DMS53 treated with DMSO at 0.1 percent for 48 hours (cell line): ENCODE results near the gene TMC1.

Source experiments
- DNase-seq: peaks from one replicate; lab custom pipeline; 2025; ENCODE audit not compliant: unreplicated experiment; lab: John Stamatoyannopoulos, UW

Gene TMC1

DNA sequence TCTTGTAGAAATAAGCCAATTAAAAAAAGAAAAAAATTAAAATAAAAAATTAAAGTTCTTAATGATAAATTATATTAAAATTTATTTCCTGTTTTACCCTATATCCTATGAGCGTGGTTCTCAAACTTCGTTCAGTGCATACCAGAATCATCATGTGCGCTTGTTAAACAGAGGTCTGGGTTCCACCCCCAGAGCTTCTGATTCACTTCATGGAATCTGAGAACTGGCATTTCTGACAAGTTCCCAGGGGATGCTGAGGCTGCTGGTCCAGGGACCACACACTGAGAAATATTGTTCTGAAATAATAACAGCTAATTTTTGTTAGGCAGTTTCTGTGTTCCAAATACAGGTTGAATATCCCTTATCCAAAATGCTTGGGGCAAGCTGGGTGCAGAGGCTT is 79.3 kb downstream of the TMC1 start:
- DNase-seq = no peak

- DNase-seq = no peak
Observed at GRCh38 chr9:72601615-72602014, 80.2 kb downstream of the TMC1 start.

- no peak for DNase-seq
Observed at GRCh38 chr9:72612449-72612848, 91.0 kb downstream of the TMC1 start.

DNA sequence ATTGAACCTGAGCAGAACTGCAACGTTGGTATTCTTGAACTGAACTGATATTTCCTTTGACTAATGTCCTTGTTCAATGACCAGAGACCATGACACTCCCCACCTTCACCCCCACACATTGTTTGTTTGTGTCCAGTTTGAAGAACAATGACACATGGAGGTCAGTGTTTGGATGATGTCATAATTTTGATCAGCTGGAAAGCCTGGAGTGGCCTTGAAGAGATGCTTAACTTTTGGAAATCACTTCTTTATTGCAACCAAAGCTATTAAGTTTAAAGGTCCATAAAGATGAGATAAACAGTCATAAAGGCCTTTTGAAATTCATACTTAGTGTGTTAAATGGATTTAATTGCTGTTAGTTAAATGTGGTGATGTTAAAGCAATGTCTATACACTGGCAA is 92.7 kb downstream of the TMC1 start:
- DNase-seq = no peak

DNA sequence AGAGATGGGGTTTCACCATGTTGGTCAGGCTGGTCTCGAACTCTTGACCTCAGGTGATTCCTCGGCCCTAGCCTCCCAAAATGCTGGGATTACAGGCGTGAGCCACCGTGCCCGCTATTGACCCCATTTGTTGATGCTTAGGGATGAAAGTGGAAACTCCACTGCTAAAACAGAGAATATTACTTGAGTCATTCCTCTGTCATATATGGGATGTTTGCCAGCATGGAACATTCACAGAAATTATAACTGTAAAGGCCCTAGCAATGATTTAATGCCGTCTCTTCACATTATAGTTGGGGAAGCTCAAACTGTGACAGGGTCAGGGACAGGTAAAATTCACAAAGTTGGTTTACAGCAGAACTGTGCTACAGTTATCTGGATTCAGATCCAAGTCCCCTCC is 94.5 kb downstream of the TMC1 start:
- DNase-seq = no peak

GRCh38 chr9:72618811-72619210 is 97.4 kb downstream of the TMC1 start:
- DNase-seq = no peak

- no peak for DNase-seq
Observed at GRCh38 chr9:72622186-72622585, 100.8 kb downstream of the TMC1 start.

DNA sequence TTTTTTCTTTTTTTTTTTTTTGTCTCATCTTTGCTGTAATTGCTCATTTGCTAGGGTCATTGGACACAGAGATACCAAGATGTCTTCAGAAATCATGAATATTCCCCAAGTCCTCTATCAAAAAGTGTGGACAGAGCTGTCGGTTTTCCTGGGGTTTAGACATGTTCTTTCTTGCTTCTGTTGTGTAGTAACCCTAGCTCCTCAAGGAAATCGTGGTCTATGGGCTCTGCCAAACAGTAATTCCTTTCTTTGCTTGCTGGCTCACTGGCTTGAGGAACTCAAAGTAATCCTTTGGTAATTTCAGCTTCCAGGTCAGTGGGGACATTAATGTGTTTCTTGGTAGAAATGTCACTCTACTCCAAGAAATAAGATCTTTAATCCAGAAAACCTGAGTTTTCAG is 101.7 kb downstream of the TMC1 start:
- DNase-seq = no peak

DNA sequence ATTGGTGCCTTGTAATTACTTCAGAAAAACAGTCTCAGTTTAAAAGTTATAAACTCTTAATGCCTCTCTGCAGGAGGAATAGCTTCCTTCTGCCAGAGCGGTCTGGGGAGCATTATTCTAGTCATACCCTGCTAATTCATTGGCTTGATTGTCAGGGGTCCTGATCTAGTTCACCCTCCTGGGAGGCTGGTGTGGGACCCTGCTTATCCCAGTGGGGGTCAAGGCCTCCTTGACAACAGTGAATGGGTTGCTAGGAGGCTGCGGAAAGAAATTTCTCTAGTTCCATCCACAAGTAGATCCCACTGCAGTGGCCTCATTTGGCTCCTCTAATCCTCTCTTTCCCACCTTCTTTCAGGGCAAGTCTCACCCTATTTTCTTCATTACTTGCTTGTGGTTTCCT is 105.7 kb downstream of the TMC1 start:
- DNase-seq = no peak

GRCh38 chr9:72627956-72628540 is 106.6 kb downstream of the TMC1 start:
- no peak for DNase-seq

DNA sequence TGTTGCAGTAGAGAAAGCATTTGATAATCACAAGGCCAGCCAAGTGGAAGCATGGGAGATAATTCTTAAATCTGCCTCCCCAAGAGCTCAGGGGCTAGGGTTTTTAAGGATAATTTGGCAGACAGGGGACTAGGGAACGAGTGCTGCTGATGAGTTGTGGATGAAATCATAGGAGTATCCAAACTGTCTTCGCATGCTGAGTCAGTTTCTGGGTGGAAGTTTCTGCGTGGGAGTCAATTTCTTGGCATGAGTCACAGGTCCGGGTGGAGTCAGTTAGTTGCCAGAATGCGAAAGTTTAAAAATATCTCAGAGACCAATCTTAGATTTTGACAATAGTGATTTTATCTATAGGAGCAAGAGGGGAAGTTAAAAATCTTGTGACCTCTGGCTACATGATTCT is 112.6 kb downstream of the TMC1 start:
- no peak for DNase-seq

- DNase-seq = no peak
Observed at GRCh38 chr9:72635197-72635596, 113.8 kb downstream of the TMC1 start.

DNA sequence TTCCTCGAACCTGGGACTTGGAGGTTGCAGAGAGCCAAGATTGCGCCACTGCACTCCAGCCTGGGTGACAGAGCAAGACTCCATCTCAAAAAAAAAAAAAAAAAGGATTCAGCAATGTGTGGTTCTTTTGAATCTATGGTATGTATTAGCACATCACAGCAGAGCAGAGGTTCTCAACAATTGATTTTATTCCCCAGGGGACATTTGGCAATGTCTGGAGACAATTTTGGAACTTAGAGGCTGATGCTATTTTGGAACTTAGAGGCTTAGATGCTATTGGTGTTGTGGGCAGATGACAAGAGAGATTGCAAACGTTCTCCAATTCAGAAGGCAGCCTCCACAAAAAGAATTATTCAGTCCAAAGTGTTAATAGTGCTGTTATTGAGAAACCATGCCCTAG is 115.2 kb downstream of the TMC1 start:
- DNase-seq = no peak

DNA sequence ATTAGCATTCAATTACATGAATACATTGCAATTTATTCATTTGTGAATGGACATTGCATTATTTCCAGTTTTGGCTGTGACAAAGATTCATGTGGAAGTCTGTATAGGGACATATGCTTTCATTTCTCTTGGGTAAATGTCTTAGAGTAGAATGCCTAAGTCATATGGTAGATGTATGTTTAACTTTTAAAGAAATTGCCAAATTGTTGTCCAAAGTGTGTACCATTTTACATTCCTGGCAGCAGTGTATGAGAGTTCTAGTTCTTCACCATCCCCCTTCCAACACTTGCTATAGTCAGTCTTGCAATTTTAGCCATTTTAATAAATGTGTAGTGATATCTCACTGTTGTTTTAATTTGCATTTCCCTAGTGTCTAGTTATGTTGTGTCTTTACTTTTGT is 122.2 kb downstream of the TMC1 start:
- no peak for DNase-seq

DNA sequence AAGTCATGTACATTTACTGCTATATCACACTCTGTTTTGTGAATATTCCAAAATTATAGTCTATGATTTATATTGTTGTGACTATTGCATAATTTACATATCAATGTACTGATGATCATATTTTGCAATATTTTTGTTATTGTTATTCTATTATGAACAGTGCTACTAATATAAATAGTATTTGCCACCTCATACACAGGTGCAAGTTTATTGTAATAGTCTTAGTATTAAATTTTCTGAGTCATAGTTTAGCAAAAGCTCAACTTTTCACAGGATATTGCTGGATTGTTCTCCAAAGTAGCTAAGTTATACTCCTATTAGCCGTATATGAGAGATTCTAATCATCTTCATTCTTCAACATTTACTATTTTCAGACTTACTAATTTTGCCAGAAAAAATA is 124.7 kb downstream of the TMC1 start:
- no peak for DNase-seq

DNA sequence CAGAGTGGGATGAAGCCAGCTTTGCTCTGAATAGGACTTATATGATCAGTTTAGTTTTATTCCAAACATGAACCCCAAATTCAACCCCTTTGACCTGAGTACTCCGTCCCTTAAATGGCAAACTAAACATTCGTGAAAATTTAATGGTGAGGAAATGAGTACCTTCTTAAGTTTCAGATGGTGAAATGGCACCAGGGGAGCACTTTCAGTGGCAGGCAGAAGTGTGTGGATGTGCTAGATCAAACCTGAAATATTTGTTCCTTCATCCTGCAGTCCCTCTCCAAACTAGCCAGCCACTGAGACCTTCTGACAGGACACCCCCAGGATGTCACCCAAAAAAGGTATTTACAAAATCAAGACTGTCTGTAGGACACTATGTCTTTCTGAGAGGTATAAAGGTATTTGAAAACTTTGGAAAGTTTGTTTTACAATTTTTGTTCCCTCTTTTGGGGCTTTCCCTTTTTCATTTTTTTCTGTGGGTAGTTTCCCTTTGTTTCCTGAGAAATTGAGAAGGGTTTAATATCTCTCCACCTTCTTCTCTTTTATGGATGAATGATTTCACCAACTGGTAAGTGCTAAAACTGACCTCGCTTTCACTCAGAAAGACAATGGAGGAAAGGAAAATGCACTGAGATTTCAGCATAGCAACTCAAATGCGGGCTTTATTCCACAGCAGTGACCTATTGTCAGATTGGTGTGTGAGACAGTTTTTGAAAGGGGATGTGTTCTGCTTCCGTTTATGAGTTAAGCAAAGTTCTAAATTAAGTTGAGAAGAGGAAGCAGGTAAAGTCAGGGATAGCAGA is 127.1 kb downstream of the TMC1 start:
- DNase-seq = no peak

DNA sequence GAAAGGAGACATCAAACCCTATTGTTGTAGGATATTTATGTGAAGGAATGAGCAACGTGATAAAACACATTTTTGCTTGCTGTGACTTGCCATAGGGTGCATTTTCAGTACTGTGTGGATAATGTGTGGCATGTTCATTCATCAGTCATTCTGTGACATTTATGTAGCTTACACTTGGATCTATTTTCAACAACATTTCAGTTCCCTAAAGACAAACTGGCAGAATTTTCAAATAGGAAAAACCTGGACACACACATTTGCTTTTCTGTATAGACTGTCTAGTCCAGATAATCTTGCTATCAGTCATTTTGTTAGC is 127.7 kb downstream of the TMC1 start:
- no peak for DNase-seq

DNA sequence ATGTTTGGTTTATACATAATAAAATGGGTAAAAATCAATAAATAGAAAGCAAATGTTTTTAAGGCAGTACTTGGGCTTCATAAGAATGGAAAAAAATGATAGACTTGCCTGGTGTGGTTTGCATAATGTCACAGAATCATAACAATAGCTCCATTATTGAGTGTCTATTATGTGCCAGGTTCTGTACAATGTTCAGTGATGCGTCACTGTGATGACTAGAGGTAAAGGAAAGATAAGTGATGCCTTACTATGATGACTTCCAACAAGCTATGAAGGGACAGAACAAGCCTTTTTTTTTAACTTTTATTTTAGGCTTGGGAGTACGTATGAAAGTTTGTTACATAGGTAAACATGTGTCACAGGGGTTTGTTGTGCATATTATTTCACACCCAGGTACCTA is 128.8 kb downstream of the TMC1 start:
- no peak for DNase-seq

DNA sequence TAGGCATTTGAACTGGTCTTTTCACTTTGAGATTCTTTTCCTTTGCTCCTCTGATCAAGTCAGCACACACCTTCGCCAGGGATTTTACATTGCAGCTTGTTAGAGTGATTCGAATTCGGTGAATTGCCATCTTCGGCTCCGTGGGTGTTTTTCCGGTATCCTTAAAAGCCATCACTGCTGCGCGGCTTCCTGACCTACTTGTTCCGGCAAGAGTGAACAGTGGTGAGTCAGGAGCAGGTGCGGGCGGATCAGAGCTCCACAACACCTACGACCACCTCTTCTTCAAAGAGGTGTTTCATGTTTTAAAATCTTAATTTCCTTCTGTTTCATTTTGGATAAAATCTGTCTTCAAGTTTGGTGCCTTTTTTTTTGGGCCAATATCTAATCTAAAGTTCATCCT is 134.6 kb downstream of the TMC1 start:
- DNase-seq = no peak

- DNase-seq = no peak
Observed at GRCh38 chr9:72657023-72657422, 135.6 kb downstream of the TMC1 start.

- no peak for DNase-seq
Observed at GRCh38 chr9:72658703-72659102, 137.3 kb downstream of the TMC1 start.

DNA sequence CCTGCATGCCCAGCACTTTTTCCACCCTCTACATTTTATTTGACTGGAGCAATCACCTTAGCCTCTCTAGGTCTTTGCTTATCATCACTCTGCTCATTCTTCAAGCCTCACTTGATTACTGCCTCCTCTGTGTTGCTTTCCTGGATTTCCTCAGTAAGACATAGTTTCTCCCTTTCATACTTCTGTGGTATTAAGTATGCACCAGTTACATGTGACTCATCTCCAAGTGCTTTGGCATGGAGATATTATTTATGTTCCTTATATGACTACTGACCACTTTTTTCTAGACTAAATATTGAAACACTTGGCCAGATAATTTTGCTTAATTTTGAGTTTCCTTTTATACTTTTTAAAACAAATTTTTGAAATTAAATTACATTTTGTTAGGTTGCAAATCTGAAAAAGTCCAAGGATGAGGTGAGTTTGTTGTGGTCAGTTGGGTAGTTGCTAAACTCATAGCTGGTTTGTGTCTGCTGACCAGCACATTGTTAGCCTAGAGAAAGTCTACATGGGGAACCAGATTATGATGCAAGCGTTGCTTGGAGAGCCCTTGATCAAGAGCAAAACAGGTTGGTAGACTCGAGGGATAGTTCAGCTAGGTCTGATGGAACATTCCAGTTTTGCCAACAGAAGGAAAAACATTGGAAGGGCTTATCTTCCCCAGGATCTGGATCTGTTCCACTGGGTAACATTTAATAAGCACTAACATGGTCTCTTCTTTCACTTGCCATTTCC is 140.2 kb downstream of the TMC1 start:
- no peak for DNase-seq
